H1 (cell line): ENCODE results near the gene SMYD3. TPM values are rescaled to one million over a fixed set of nuclear protein-coding genes. Genes with fewer than 3 reads are reported as not detected.

Experiments
- CTCF ChIA-PET: fragments of 300-600 bp; sonication (Branson Sonifier 250); formaldehyde crosslinking; loops from one replicate; lab custom pipeline; 2021; ENCODE audit not compliant: partially characterized antibody; lab: Charles Lee
- POLR2A ChIA-PET: fragments of 300-600 bp; sonication (Branson Sonifier 250); formaldehyde crosslinking; loops from one replicate; lab custom pipeline; 2021; ENCODE audit warnings: inconsistent platforms; ENCODE audit not compliant: partially characterized antibody; lab: Charles Lee
- DNase-seq, 2 experiments: peaks; one replicate each; pipeline versions ENCODE4 v3.0.0 to v3.0.0-alpha.2; 2010 to 2022; ENCODE audit warnings: low spot score in 2 of 2, low read depth in 1 of 2, mixed read lengths in 1 of 2
- FAIRE-seq: peaks from 2 replicates; lab custom pipeline; 2011; peaks lifted over from hg19 to GRCh38; lab: Jason Lieb, UNC
- H2AFZ ChIP-seq: 2 replicates; pipeline ENCODE4 v1.8.1; 2012; ENCODE audit warnings: low read length, inconsistent platforms
- H2AK5ac ChIP-seq: 2 replicates; pipeline ENCODE4 v1.6.1; 2013; ENCODE audit warnings: low read depth, low read length
- H2BK120ac ChIP-seq: replicated peaks from 2 replicates; pipeline ENCODE3; 2013; ENCODE audit warnings: low read depth, low read length, inconsistent platforms
- H2BK12ac ChIP-seq: 2 replicates; pipeline ENCODE4 v1.6.1; 2013; ENCODE audit warnings: low read depth, low read length
- H2BK15ac ChIP-seq: 2 replicates; pipeline ENCODE4 v1.6.1; 2013; ENCODE audit warnings: low read length
- H2BK20ac ChIP-seq: 2 replicates; pipeline ENCODE4 v1.6.1; 2013; ENCODE audit warnings: low read length
- H2BK5ac ChIP-seq: 2 replicates; pipeline ENCODE4 v1.6.1; 2013; ENCODE audit warnings: low read depth, low read length
- H3K14ac ChIP-seq: 2 replicates; pipeline ENCODE4 v1.6.1; 2013; ENCODE audit warnings: inconsistent platforms; ENCODE audit not compliant: insufficient read length
- H3K18ac ChIP-seq: 2 replicates; pipeline ENCODE4 v1.6.1; 2013; ENCODE audit warnings: low read length; ENCODE audit errors: extremely low read depth
- H3K23ac ChIP-seq: 2 replicates; pipeline ENCODE4 v1.6.1; 2013; ENCODE audit warnings: inconsistent platforms; ENCODE audit not compliant: insufficient read length
- H3K23me2 ChIP-seq: 2 replicates; pipeline ENCODE4 v1.6.1; 2013; ENCODE audit warnings: low read depth, low read length
- H3K27ac ChIP-seq: 2 replicates; pipeline ENCODE4 v1.6.1; 2011; ENCODE audit warnings: low read depth, low read length, inconsistent platforms
- H3K27me3 ChIP-seq, 4 experiments: replicated peaks in 1 of 4; 1 replicate in 1 of 4; 2 replicates in 3 of 4; pipeline versions ENCODE4 v1.6.1 to v1.8.1; 2011 to 2013; ENCODE audit warnings: low read length in 3 of 4, mild to moderate bottlenecking in 3 of 4, inconsistent platforms in 2 of 4, mixed read lengths in 2 of 4, moderate library complexity in 1 of 4; ENCODE audit not compliant: control insufficient read depth in 3 of 4, insufficient read depth in 3 of 4; ENCODE audit errors: extremely low read depth in 1 of 4
- H3K36me3 ChIP-seq, 4 experiments: 2 replicates each; pipeline versions ENCODE4 v1.6.1 to v1.8.1; 2011 to 2013; ENCODE audit warnings: mild to moderate bottlenecking in 4 of 4, low read length in 3 of 4, moderate library complexity in 2 of 4, control low read depth in 1 of 4, inconsistent platforms in 1 of 4; ENCODE audit not compliant: insufficient read depth in 4 of 4, control insufficient read depth in 2 of 4
- H3K4ac ChIP-seq: replicated peaks from 2 replicates; pipeline ENCODE3; 2013; ENCODE audit warnings: low read length, low read depth, mixed read lengths, inconsistent platforms; ENCODE audit not compliant: insufficient read length
- H3K4me1 ChIP-seq, 4 experiments: replicated peaks in 1 of 4; 1 replicate in 1 of 4; 2 replicates in 3 of 4; pipeline versions ENCODE4 v1.6.1 to v1.8.1; 2011 to 2013; ENCODE audit warnings: low read length in 3 of 4, inconsistent platforms in 2 of 4, mixed read lengths in 1 of 4; ENCODE audit not compliant: insufficient read depth in 4 of 4, control insufficient read depth in 3 of 4
- H3K4me2 ChIP-seq, 2 experiments: 2 replicates each; pipeline versions ENCODE4 v1.6.1 to v1.8.1; 2011 to 2013; ENCODE audit warnings: low read depth in 2 of 2, low read length in 2 of 2, control low read depth in 1 of 2, inconsistent platforms in 1 of 2, mild to moderate bottlenecking in 1 of 2; ENCODE audit not compliant: insufficient read depth in 1 of 2
- H3K4me3 ChIP-seq, 4 experiments: fragments of 200-600, 300-600 bp in 1 of 4; sonication (generic), shearing (Covaris generic), sonication (Bioruptor Twin) in 1 of 4; 2 replicates each; pipeline versions ENCODE4 v1.5.1 to v1.8.1; 2011 to 2016; ENCODE audit warnings: low read length in 4 of 4, low read depth in 3 of 4, control low read depth in 2 of 4, inconsistent platforms in 2 of 4, mild to moderate bottlenecking in 2 of 4, mixed read lengths in 1 of 4, moderate library complexity in 1 of 4; ENCODE audit not compliant: insufficient read depth in 2 of 4; ENCODE audit errors: extremely low read depth in 1 of 4
- H3K56ac ChIP-seq: replicated peaks from 2 replicates; pipeline ENCODE3; 2013; ENCODE audit warnings: low read depth, mild to moderate bottlenecking, mixed read lengths, low read length, inconsistent platforms; ENCODE audit not compliant: insufficient read length
- H3K79me1 ChIP-seq: 2 replicates; pipeline ENCODE4 v1.6.1; 2013; ENCODE audit warnings: low read depth, low read length, control low read depth
- H3K79me2 ChIP-seq, 2 experiments: 2 replicates each; pipeline versions ENCODE4 v1.6.1 to v1.8.1; 2012 to 2013; ENCODE audit warnings: low read length in 2 of 2, mild to moderate bottlenecking in 2 of 2, inconsistent platforms in 1 of 2; ENCODE audit not compliant: insufficient read depth in 2 of 2, control insufficient read depth in 1 of 2
- H3K9ac ChIP-seq, 4 experiments: replicated peaks in 1 of 4; 1 replicate in 1 of 4; 2 replicates in 3 of 4; pipeline versions ENCODE4 v1.6.1 to v1.8.1; 2011 to 2013; ENCODE audit warnings: low read depth in 3 of 4, low read length in 3 of 4, control low read depth in 2 of 4, mild to moderate bottlenecking in 2 of 4, moderate library complexity in 2 of 4, inconsistent platforms in 1 of 4; ENCODE audit errors: extremely low read depth in 1 of 4
- H3K9me3 ChIP-seq, 2 experiments: 2 replicates each; pipeline versions ENCODE4 v1.6.1 to v1.8.1; 2012 to 2013; ENCODE audit warnings: mild to moderate bottlenecking in 2 of 2, moderate library complexity in 2 of 2, control low read depth in 1 of 2, inconsistent platforms in 1 of 2, low read depth in 1 of 2, low read length in 1 of 2, mixed read lengths in 1 of 2; ENCODE audit not compliant: insufficient read depth in 2 of 2
- H4K20me1 ChIP-seq, 2 experiments: replicated peaks in 1 of 2; 2 replicates each; pipeline versions ENCODE3 to v1.8.1; 2011 to 2013; ENCODE audit warnings: inconsistent platforms in 2 of 2, low read length in 2 of 2, mild to moderate bottlenecking in 1 of 2; ENCODE audit not compliant: insufficient read depth in 2 of 2, control insufficient read depth in 1 of 2
- H4K5ac ChIP-seq: 2 replicates; pipeline ENCODE4 v1.6.1; 2013; ENCODE audit warnings: low read length, low read depth, mixed read lengths, inconsistent platforms; ENCODE audit not compliant: insufficient read length
- H4K8ac ChIP-seq: 2 replicates; pipeline ENCODE4 v1.8.0; 2013; ENCODE audit warnings: mild to moderate bottlenecking, moderate library complexity, low read length, inconsistent platforms; ENCODE audit not compliant: insufficient read depth; ENCODE audit errors: extremely low read depth
- H4K91ac ChIP-seq: replicated peaks from 2 replicates; pipeline ENCODE3; 2013; ENCODE audit warnings: low read length, mixed read lengths, inconsistent platforms; ENCODE audit not compliant: insufficient read length
- BCL11A ChIP-seq, 2 experiments: IDR thresholded peaks; one replicate each; pipeline ENCODE4 v1.6.1; 2011; ENCODE audit warnings: low read depth in 2 of 2, low read length in 2 of 2, mild to moderate bottlenecking in 2 of 2
- E2F6 ChIP-seq: IDR thresholded peaks from 2 replicates; pipeline ENCODE4 v1.6.1; 2012; ENCODE audit warnings: inconsistent platforms
- EGR1 ChIP-seq: IDR thresholded peaks from 2 replicates; pipeline ENCODE4 v1.6.1; 2011; ENCODE audit warnings: low read depth, low read length, borderline replicate concordance
- YY1 ChIP-seq: IDR thresholded peaks from 2 replicates; pipeline ENCODE4 v1.6.1; 2011; ENCODE audit warnings: low read depth, mild to moderate bottlenecking, low read length
- WGBS, 2 experiments: shearing (Covaris generic) in 1 of 2; methylation state at CpG; one replicate each; pipeline versions ENCODE4 v1.1.6 to v1.1.7; 2013 to 2015; ENCODE audit warnings: low lambda C conversion rate in 2 of 2, mixed read lengths in 2 of 2, inconsistent platforms in 1 of 2, low coverage in 1 of 2, missing lambda C conversion rate in 1 of 2; ENCODE audit not compliant: insufficient replicate concordance in 2 of 2, insufficient coverage in 1 of 2, insufficient read length in 1 of 2; ENCODE audit errors: extremely low coverage in 1 of 2, missing lambda C conversion rate in 1 of 2; 5-methylcytosine and 5-hydroxymethylcytosine counted together
- polyA plus RNA-seq, 7 experiments: library from polyadenylated mRNA; depleted of rRNA in 3 of 7; stranded (reverse) in 5 of 7; unstranded in 2 of 7; fragments of >200 nt in 5 of 7; fragments of 200-250 nt in 2 of 7; gene quantifications; 1 replicate in 5 of 7; 2 replicates in 1 of 7; 4 replicates in 1 of 7; pipeline versions ENCODE4 v1.2.1 to v1.2.3, GENCODE V29; 2011 to 2013; ENCODE audit warnings: missing spikeins in 2 of 7, mixed read lengths in 2 of 7
- total RNA-seq: library from RNA; stranded (reverse); fragmentation: NEBNext Ultra II Directional; extraction: Animal tissue kit (Norgen Biotek cat#: 25700); gene quantifications from 2 replicates; pipeline ENCODE4 v1.2.1, GENCODE V29; 2021

The SMYD3 gene
- total and polyA plus RNA-seq, 2 of the 8 experiments (the other 6 are each of a cell fraction or from before 2014, with no cell fraction given): 17.3 to 25.4 TPM

- ChIA-PET CTCF (no interaction called here), POLR2A (no interaction called here)
- Histone ChIP-seq H3K23ac (no peak overlapping the region), H2BK120ac (no peak overlapping the region), H4K91ac (no peak overlapping the region), H2BK12ac (no peak overlapping the region), H4K20me1 (no peaks in the 10 kb centered on the region), H3K4ac (no peak overlapping the region), H3K4me1 (no peaks in the 10 kb centered on the region), H3K27me3 (no peaks in the 10 kb centered on the region), H3K56ac (no peak overlapping the region), H3K36me3 (no peaks in the 10 kb centered on the region), H3K9me3 (no peaks in the 10 kb centered on the region), H2AFZ (no peak overlapping the region), H3K23me2 (no peaks in the 10 kb centered on the region), H3K9ac (no peak overlapping the region; a peak in 1 of 7 replicates), H3K79me2 (no peaks in the 10 kb centered on the region), H2BK20ac (no peak overlapping the region), H2BK5ac (no peak overlapping the region), H3K79me1 (no peaks in the 10 kb centered on the region), H3K4me2 (no peak overlapping the region), H3K14ac (no peak overlapping the region), H3K18ac (no peak overlapping the region), H2BK15ac (no peak overlapping the region), H3K27ac (no peak overlapping the region), H4K8ac (no peak overlapping the region), H3K4me3 (no peak overlapping the region), H4K5ac (no peak overlapping the region), H2AK5ac (no peak overlapping the region)
- FAIRE-seq (no peak), DNase-seq (no peak)
- WGBS, 2 experiments: 88% methylated on average over 8 of the region's 8 CpGs; no CpG with 5 or more reads in 1 of the 2 experiments
- no peak for TF ChIP-seq E2F6
- no peak for TF ChIP-seq BCL11A (IDR thresholded peaks at IDR 0.05; ENCODE audit: low read depth in 2 of 2, low read length in 2 of 2)
- TF ChIP-seq EGR1: no peak
- no peak for TF ChIP-seq YY1
These were observed 553.0 kb downstream of the SMYD3 start for GRCh38 chr1:245953876-245954660.
